GM23338 (cell line): ENCODE measurements around the gene FAT1. TPM values are rescaled to one million over a fixed set of nuclear protein-coding genes. Genes with fewer than 3 reads are reported as not detected.

Source experiments
- ATAC-seq: fragments of 200-7000 bp; cut with Tn5 transposase; 3 replicates; pipeline ENCODE4 v1.9.1; 2020
- DNase-seq: peaks from one replicate; pipeline ENCODE4 v3.0.0-alpha.2; 2015; ENCODE audit warnings: low spot score
- H2AFZ ChIP-seq: fragments of 200-600 bp; sonication (generic); 2 replicates; pipeline ENCODE4 v1.8.0; 2016; ENCODE audit warnings: antibody characterized with exemption, mild to moderate bottlenecking, moderate library complexity
- H3F3A ChIP-seq: fragments of 200-600 bp; sonication (generic); replicated peaks from 2 replicates; pipeline ENCODE4 v1.8.0; 2017; ENCODE audit warnings: antibody characterized with exemption, mixed run types, low read depth
- H3K27ac ChIP-seq: fragments of 200-600 bp; sonication (generic); 2 replicates; pipeline ENCODE4 v1.6.1; 2016; ENCODE audit warnings: low read depth
- H3K27me3 ChIP-seq: fragments of 200-600 bp; sonication (generic); 2 replicates; pipeline ENCODE4 v1.8.0; 2016; ENCODE audit warnings: mild to moderate bottlenecking, mixed run types, moderate library complexity; ENCODE audit not compliant: insufficient read depth
- H3K36me3 ChIP-seq: fragments of 200-600 bp; sonication (generic); 2 replicates; pipeline ENCODE4 v1.8.0; 2016; ENCODE audit warnings: mild to moderate bottlenecking; ENCODE audit not compliant: insufficient read depth
- H3K4me1 ChIP-seq: fragments of 200-600 bp; sonication (generic); 2 replicates; pipeline ENCODE4 v1.8.0; 2016; ENCODE audit warnings: mild to moderate bottlenecking, moderate library complexity; ENCODE audit not compliant: insufficient read depth
- H3K4me2 ChIP-seq: fragments of 200-600 bp; sonication (generic); 2 replicates; pipeline ENCODE4 v1.7.1; 2017; ENCODE audit warnings: mixed run types
- H3K4me3 ChIP-seq: fragments of 200-600 bp; sonication (generic); 2 replicates; pipeline ENCODE4 v1.6.1; 2016; ENCODE audit warnings: mixed run types
- H3K79me2 ChIP-seq: fragments of 200-600 bp; sonication (generic); replicated peaks from 2 replicates; pipeline ENCODE4 v1.8.0; 2017; ENCODE audit warnings: mild to moderate bottlenecking; ENCODE audit not compliant: insufficient read depth
- H3K9me2 ChIP-seq: fragments of 200-600 bp; sonication (generic); 2 replicates; pipeline ENCODE4 v1.8.0; 2017; ENCODE audit not compliant: insufficient read depth
- H4K20me1 ChIP-seq: fragments of 200-600 bp; sonication (generic); replicated peaks from 2 replicates; pipeline ENCODE4 v1.8.0; 2017; ENCODE audit warnings: mild to moderate bottlenecking; ENCODE audit not compliant: insufficient read depth
- H3K27ac Mint-ChIP-seq: 2 replicates; pipeline ENCODE4 v1.8.0; 2020; ENCODE audit warnings: inconsistent platforms, mild to moderate bottlenecking, moderate library complexity, mixed read lengths
- H3K27me3 Mint-ChIP-seq: 3 replicates; pipeline ENCODE4 v1.8.0; 2022; ENCODE audit warnings: low read depth, mild to moderate bottlenecking, moderate library complexity, mixed read lengths, inconsistent platforms; ENCODE audit not compliant: insufficient read depth, poor library complexity
- H3K36me3 Mint-ChIP-seq: 3 replicates; pipeline ENCODE4 v1.8.0; 2021; ENCODE audit warnings: low read depth, mild to moderate bottlenecking, inconsistent platforms, moderate library complexity, mixed read lengths
- H3K4me1 Mint-ChIP-seq: 3 replicates; pipeline ENCODE4 v1.8.0; 2020; ENCODE audit warnings: mild to moderate bottlenecking, inconsistent platforms, mixed read lengths
- H3K4me3 Mint-ChIP-seq: 3 replicates; pipeline ENCODE4 v1.8.0; 2021; ENCODE audit warnings: moderate library complexity, mild to moderate bottlenecking, inconsistent platforms, mixed read lengths
- H3K9me3 Mint-ChIP-seq: 3 replicates; pipeline ENCODE4 v1.8.0; 2020; ENCODE audit warnings: moderate library complexity, mild to moderate bottlenecking, inconsistent platforms, mixed read lengths
- CREB1 ChIP-seq: fragments of 250-450 bp; sonication (Bioruptor Pico); IDR thresholded peaks from 2 replicates; pipeline ENCODE4 v1.5.0; 2020; ENCODE audit warnings: low read depth, mild to moderate bottlenecking, moderate library complexity
- EZH2 ChIP-seq: fragments of 200-600 bp; sonication (generic); IDR thresholded peaks from one replicate; pipeline ENCODE4 v1.8.0; 2017; ENCODE audit warnings: antibody characterized with exemption, mild to moderate bottlenecking, low read depth; ENCODE audit not compliant: unreplicated experiment
- EZH2phosphoT487 ChIP-seq: fragments of 200-600 bp; sonication (generic); IDR thresholded peaks from one replicate; pipeline ENCODE4 v1.8.1; 2018; ENCODE audit warnings: antibody characterized with exemption; ENCODE audit not compliant: unreplicated experiment
- JUNB ChIP-seq: IDR thresholded peaks from one replicate; pipeline ENCODE4 v1.6.1; 2016; ENCODE audit warnings: antibody characterized with exemption; ENCODE audit not compliant: unreplicated experiment
- NANOG ChIP-seq: IDR thresholded peaks from 2 replicates; pipeline ENCODE4 v1.6.1; 2016; ENCODE audit warnings: antibody characterized with exemption, borderline replicate concordance
- POLR2AphosphoS5 ChIP-seq: IDR thresholded peaks from 2 replicates; pipeline ENCODE4 v1.6.1; 2016; ENCODE audit warnings: antibody characterized with exemption, low read depth
- STAT1 ChIP-seq: IDR thresholded peaks from one replicate; pipeline ENCODE4 v1.6.1; 2016; ENCODE audit warnings: antibody characterized with exemption; ENCODE audit not compliant: unreplicated experiment
- ZNF114 ChIP-seq: fragments of 250-450 bp; sonication (Bioruptor Pico); IDR thresholded peaks from 2 replicates; pipeline ENCODE4 v1.5.0; 2020; ENCODE audit warnings: mild to moderate bottlenecking, moderate library complexity
- ZNF331 ChIP-seq: fragments of 250-450 bp; sonication (Bioruptor Pico); IDR thresholded peaks from 2 replicates; pipeline ENCODE4 v1.5.0; 2020; ENCODE audit warnings: low read depth, mild to moderate bottlenecking, moderate library complexity
- polyA plus RNA-seq: library from polyadenylated mRNA; unstranded; fragments of >200 nt; fragmentation: Nextera tagmentation; extraction: Ambion mirVana; gene quantifications from 2 replicates; pipeline ENCODE4 v1.2.1, GENCODE V29; 2016
- total RNA-seq: library from RNA; depleted of rRNA; stranded (reverse); fragments of >200 nt; shearing (Covaris generic); gene quantifications from 2 replicates; pipeline ENCODE4 v1.2.3, GENCODE V29; 2014
- TF ChIP-seq, protein P1 (sequence below): fragments of 250-450 bp; sonication (Bioruptor Pico); IDR thresholded peaks from 2 replicates; pipeline ENCODE4 v1.5.0; 2020; ENCODE audit warnings: mild to moderate bottlenecking, moderate library complexity
- TF ChIP-seq, protein P2 (sequence below): IDR thresholded peaks from 2 replicates; pipeline ENCODE4 v1.6.1; 2016; ENCODE audit warnings: antibody characterized with exemption
- TF ChIP-seq, protein P3 (sequence below): IDR thresholded peaks from one replicate; pipeline ENCODE4 v1.6.1; 2018; ENCODE audit warnings: antibody characterized with exemption; ENCODE audit not compliant: unreplicated experiment
- TF ChIP-seq, protein P4 (sequence below), 2 experiments: fragments of 200-600 bp in 1 of 2; sonication (generic) in 1 of 2; conservative IDR thresholded peaks; 2 replicates each; pipeline versions ENCODE4 v1.5.1 to v1.6.1; 2016 to 2017; ENCODE audit warnings: antibody characterized with exemption in 2 of 2, low read depth in 2 of 2, mild to moderate bottlenecking in 2 of 2, moderate library complexity in 1 of 2

Gene FAT1
- total and polyA plus RNA-seq, 2 experiments from 2014 or later = 37.6 to 137 TPM

DNA sequence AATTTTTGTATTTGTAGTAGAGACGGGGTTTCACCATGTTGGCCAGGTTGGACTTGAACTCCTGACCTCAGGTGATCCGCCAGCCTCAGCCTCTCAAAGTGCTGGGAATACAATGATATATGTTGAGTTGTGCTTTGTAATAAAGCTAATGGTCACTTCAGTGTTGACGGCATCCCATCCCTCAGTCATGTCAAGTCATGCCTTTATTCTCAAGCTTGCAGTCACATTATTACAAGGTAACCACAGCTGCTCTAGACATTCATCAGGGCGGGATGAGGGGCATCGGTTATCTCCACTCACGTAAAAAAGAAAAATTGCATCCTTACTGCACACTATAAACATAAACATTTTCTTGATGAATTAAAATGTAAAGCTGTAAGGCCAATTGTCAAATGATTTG, 12.8 kb upstream of the FAT1 start:
- Histone ChIP-seq H3F3A (no peaks in the 10 kb centered on the region), H3K4me1 (no peaks in the 10 kb centered on the region), H3K4me3 (no peak overlapping the region), H4K20me1 (no peaks in the 10 kb centered on the region), H3K36me3 (no peaks in the 10 kb centered on the region), H3K27ac (no peak overlapping the region), H3K4me2 (no peak overlapping the region), H3K79me2 (no peaks in the 10 kb centered on the region), H3K9me2 (no peaks in the 10 kb centered on the region), H3K27me3 (no peaks in the 10 kb centered on the region), H2AFZ (no peak overlapping the region)
- TF ChIP-seq POLR2AphosphoS5 (no peak), ZNF331 (CRISPR knock-in tag) (no peak), JUNB (no peak), NANOG (no peak), ZNF114 (no peak), STAT1 (no peak), EZH2 (no peak), CREB1 (CRISPR knock-in tag) (no peak), EZH2phosphoT487 (no peak)
- TF ChIP-seq, protein P1, sequence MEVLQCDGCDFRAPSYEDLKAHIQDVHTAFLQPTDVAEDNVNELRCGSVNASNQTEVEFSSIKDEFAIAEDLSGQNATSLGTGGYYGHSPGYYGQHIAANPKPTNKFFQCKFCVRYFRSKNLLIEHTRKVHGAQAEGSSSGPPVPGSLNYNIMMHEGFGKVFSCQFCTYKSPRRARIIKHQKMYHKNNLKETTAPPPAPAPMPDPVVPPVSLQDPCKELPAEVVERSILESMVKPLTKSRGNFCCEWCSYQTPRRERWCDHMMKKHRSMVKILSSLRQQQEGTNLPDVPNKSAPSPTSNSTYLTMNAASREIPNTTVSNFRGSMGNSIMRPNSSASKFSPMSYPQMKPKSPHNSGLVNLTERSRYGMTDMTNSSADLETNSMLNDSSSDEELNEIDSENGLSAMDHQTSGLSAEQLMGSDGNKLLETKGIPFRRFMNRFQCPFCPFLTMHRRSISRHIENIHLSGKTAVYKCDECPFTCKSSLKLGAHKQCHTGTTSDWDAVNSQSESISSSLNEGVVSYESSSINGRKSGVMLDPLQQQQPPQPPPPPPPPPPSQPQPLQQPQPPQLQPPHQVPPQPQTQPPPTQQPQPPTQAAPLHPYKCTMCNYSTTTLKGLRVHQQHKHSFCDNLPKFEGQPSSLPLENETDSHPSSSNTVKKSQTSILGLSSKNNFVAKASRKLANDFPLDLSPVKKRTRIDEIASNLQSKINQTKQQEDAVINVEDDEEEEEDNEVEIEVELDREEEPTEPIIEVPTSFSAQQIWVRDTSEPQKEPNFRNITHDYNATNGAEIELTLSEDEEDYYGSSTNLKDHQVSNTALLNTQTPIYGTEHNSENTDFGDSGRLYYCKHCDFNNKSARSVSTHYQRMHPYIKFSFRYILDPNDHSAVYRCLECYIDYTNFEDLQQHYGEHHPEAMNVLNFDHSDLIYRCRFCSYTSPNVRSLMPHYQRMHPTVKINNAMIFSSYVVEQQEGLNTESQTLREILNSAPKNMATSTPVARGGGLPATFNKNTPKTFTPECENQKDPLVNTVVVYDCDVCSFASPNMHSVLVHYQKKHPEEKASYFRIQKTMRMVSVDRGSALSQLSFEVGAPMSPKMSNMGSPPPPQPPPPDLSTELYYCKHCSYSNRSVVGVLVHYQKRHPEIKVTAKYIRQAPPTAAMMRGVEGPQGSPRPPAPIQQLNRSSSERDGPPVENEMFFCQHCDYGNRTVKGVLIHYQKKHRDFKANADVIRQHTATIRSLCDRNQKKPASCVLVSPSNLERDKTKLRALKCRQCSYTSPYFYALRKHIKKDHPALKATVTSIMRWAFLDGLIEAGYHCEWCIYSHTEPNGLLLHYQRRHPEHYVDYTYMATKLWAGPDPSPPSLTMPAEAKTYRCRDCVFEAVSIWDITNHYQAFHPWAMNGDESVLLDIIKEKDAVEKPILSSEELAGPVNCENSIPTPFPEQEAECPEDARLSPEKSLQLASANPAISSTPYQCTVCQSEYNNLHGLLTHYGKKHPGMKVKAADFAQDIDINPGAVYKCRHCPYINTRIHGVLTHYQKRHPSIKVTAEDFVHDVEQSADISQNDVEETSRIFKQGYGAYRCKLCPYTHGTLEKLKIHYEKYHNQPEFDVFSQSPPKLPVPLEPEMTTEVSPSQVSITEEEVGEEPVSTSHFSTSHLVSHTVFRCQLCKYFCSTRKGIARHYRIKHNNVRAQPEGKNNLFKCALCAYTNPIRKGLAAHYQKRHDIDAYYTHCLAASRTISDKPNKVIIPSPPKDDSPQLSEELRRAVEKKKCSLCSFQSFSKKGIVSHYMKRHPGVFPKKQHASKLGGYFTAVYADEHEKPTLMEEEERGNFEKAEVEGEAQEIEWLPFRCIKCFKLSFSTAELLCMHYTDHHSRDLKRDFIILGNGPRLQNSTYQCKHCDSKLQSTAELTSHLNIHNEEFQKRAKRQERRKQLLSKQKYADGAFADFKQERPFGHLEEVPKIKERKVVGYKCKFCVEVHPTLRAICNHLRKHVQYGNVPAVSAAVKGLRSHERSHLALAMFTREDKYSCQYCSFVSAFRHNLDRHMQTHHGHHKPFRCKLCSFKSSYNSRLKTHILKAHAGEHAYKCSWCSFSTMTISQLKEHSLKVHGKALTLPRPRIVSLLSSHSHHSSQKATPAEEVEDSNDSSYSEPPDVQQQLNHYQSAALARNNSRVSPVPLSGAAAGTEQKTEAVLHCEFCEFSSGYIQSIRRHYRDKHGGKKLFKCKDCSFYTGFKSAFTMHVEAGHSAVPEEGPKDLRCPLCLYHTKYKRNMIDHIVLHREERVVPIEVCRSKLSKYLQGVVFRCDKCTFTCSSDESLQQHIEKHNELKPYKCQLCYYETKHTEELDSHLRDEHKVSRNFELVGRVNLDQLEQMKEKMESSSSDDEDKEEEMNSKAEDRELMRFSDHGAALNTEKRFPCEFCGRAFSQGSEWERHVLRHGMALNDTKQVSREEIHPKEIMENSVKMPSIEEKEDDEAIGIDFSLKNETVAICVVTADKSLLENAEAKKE = no peak
- TF ChIP-seq, protein P2, sequence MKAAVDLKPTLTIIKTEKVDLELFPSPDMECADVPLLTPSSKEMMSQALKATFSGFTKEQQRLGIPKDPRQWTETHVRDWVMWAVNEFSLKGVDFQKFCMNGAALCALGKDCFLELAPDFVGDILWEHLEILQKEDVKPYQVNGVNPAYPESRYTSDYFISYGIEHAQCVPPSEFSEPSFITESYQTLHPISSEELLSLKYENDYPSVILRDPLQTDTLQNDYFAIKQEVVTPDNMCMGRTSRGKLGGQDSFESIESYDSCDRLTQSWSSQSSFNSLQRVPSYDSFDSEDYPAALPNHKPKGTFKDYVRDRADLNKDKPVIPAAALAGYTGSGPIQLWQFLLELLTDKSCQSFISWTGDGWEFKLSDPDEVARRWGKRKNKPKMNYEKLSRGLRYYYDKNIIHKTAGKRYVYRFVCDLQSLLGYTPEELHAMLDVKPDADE = no peak
- TF ChIP-seq, protein P3, sequence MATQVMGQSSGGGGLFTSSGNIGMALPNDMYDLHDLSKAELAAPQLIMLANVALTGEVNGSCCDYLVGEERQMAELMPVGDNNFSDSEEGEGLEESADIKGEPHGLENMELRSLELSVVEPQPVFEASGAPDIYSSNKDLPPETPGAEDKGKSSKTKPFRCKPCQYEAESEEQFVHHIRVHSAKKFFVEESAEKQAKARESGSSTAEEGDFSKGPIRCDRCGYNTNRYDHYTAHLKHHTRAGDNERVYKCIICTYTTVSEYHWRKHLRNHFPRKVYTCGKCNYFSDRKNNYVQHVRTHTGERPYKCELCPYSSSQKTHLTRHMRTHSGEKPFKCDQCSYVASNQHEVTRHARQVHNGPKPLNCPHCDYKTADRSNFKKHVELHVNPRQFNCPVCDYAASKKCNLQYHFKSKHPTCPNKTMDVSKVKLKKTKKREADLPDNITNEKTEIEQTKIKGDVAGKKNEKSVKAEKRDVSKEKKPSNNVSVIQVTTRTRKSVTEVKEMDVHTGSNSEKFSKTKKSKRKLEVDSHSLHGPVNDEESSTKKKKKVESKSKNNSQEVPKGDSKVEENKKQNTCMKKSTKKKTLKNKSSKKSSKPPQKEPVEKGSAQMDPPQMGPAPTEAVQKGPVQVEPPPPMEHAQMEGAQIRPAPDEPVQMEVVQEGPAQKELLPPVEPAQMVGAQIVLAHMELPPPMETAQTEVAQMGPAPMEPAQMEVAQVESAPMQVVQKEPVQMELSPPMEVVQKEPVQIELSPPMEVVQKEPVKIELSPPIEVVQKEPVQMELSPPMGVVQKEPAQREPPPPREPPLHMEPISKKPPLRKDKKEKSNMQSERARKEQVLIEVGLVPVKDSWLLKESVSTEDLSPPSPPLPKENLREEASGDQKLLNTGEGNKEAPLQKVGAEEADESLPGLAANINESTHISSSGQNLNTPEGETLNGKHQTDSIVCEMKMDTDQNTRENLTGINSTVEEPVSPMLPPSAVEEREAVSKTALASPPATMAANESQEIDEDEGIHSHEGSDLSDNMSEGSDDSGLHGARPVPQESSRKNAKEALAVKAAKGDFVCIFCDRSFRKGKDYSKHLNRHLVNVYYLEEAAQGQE = no peak
- TF ChIP-seq, protein P4, sequence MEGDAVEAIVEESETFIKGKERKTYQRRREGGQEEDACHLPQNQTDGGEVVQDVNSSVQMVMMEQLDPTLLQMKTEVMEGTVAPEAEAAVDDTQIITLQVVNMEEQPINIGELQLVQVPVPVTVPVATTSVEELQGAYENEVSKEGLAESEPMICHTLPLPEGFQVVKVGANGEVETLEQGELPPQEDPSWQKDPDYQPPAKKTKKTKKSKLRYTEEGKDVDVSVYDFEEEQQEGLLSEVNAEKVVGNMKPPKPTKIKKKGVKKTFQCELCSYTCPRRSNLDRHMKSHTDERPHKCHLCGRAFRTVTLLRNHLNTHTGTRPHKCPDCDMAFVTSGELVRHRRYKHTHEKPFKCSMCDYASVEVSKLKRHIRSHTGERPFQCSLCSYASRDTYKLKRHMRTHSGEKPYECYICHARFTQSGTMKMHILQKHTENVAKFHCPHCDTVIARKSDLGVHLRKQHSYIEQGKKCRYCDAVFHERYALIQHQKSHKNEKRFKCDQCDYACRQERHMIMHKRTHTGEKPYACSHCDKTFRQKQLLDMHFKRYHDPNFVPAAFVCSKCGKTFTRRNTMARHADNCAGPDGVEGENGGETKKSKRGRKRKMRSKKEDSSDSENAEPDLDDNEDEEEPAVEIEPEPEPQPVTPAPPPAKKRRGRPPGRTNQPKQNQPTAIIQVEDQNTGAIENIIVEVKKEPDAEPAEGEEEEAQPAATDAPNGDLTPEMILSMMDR (conservative IDR thresholded peaks at IDR 0.05; ENCODE audit: low read depth in 2 of 2) = no peak
- no peak overlapping the region for H3K27ac Mint-ChIP-seq
- peaks cover 3% of the 10 kb centered on the region for H3K4me1 Mint-ChIP-seq
- H3K27me3 Mint-ChIP-seq = peaks cover 8% of the 10 kb centered on the region
- H3K4me3 Mint-ChIP-seq = no peak overlapping the region
- DNase-seq (no peak), ATAC-seq (no peak)
- H3K36me3 Mint-ChIP-seq = no peaks in the 10 kb centered on the region
- H3K9me3 Mint-ChIP-seq = no peaks in the 10 kb centered on the region; the same call in 2 of the 3 replicates
